WTC11 (cell line): ENCODE results near the gene HIPK2. TPM values are rescaled to one million over a fixed set of nuclear protein-coding genes. Genes with fewer than 3 reads are reported as not detected.

Source experiments
- ATAC-seq: fragments of 200-7000 bp; cut with Tn5 transposase; 2 replicates; pipeline ENCODE4 v1.10.0; 2021; ENCODE audit warnings: mild to moderate bottlenecking, moderate library complexity
- CTCF ChIA-PET: fragments of 300-600 bp; sonication (Branson Sonifier 250); formaldehyde crosslinking; loops from one replicate; lab custom pipeline; 2021; ENCODE audit warnings: antibody characterized with exemption; lab: Charles Lee
- POLR2A ChIA-PET: fragments of 350-600 bp; sonication (Branson Sonifier 250); formaldehyde crosslinking; loops from one replicate; lab custom pipeline; 2021; ENCODE audit warnings: antibody characterized with exemption; lab: Charles Lee
- DNase-seq: peaks from one replicate; pipeline ENCODE4 v3.0.0; 2021; ENCODE audit warnings: low spot score
- H3K27ac Mint-ChIP-seq: 2 replicates; pipeline ENCODE4 v1.8.0; 2021; ENCODE audit warnings: mixed read lengths
- H3K27me3 Mint-ChIP-seq: 2 replicates; pipeline ENCODE4 v1.8.0; 2021; ENCODE audit warnings: low read depth, mild to moderate bottlenecking, moderate library complexity, mixed read lengths
- H3K36me3 Mint-ChIP-seq: 2 replicates; pipeline ENCODE4 v1.8.0; 2021; ENCODE audit warnings: mixed read lengths
- H3K4me1 Mint-ChIP-seq: 2 replicates; pipeline ENCODE4 v1.8.0; 2022; ENCODE audit warnings: mixed read lengths
- H3K4me3 Mint-ChIP-seq: 2 replicates; pipeline ENCODE4 v1.8.0; 2021; ENCODE audit warnings: mild to moderate bottlenecking, moderate library complexity, mixed read lengths
- H3K9me3 Mint-ChIP-seq: 2 replicates; pipeline ENCODE4 v1.8.0; 2021; ENCODE audit warnings: mixed read lengths
- AFF4 ChIP-seq: sonication (generic); formaldehyde crosslinking; IDR thresholded peaks from 2 replicates; pipeline ENCODE4 v1.8.1; 2023; ENCODE audit warnings: mild to moderate bottlenecking, missing genetic modification reagents, borderline replicate concordance
- ARID4B ChIP-seq: sonication (generic); formaldehyde crosslinking; IDR thresholded peaks from 2 replicates; pipeline ENCODE4 v1.8.0; 2023; ENCODE audit warnings: missing genetic modification reagents, mild to moderate bottlenecking, borderline replicate concordance
- ATF3 ChIP-seq: sonication (generic); formaldehyde crosslinking; conservative IDR thresholded peaks from 2 replicates; pipeline ENCODE4 v1.8.1; 2022; ENCODE audit warnings: mild to moderate bottlenecking, missing genetic modification reagents
- CBFB ChIP-seq: sonication (generic); formaldehyde crosslinking; IDR thresholded peaks from 2 replicates; pipeline ENCODE4 v1.8.1; 2022; ENCODE audit warnings: mild to moderate bottlenecking, low read depth, missing genetic modification reagents
- CDX4 ChIP-seq: fragments of 250-450 bp; sonication (Bioruptor Pico); IDR thresholded peaks from 2 replicates; pipeline ENCODE4 v1.9.0; 2021; ENCODE audit warnings: moderate library complexity, mild to moderate bottlenecking, inconsistent platforms, borderline replicate concordance
- CREM ChIP-seq: sonication (generic); formaldehyde crosslinking; IDR thresholded peaks from 2 replicates; pipeline ENCODE4 v1.8.1; 2022; ENCODE audit warnings: mild to moderate bottlenecking, missing genetic modification reagents, moderate library complexity
- GABPB1 ChIP-seq: sonication (generic); formaldehyde crosslinking; IDR thresholded peaks from 2 replicates; pipeline ENCODE4 v1.8.1; 2023; ENCODE audit warnings: mild to moderate bottlenecking, missing genetic modification reagents
- IRF1 ChIP-seq: sonication (generic); formaldehyde crosslinking; IDR thresholded peaks from 2 replicates; pipeline ENCODE4 v1.8.0; 2023; ENCODE audit warnings: missing genetic modification reagents
- JAZF1 ChIP-seq: fragments of 250-450 bp; sonication (Bioruptor Pico); IDR thresholded peaks from 2 replicates; pipeline ENCODE4 v1.9.0; 2021; ENCODE audit warnings: moderate library complexity, mild to moderate bottlenecking, inconsistent platforms
- MYBL2 ChIP-seq: sonication (generic); formaldehyde crosslinking; IDR thresholded peaks from 2 replicates; pipeline ENCODE4 v1.8.1; 2023; ENCODE audit warnings: mild to moderate bottlenecking, moderate library complexity, missing genetic modification reagents
- NFATC4 ChIP-seq: fragments of 250-450 bp; sonication (Bioruptor Pico); IDR thresholded peaks from 2 replicates; pipeline ENCODE4 v1.9.0; 2021; ENCODE audit warnings: mild to moderate bottlenecking
- RELA ChIP-seq: sonication (generic); formaldehyde crosslinking; IDR thresholded peaks from 2 replicates; pipeline ENCODE4 v1.8.1; 2022; ENCODE audit warnings: missing genetic modification reagents, mild to moderate bottlenecking, borderline replicate concordance
- STAT6 ChIP-seq: sonication (generic); formaldehyde crosslinking; conservative IDR thresholded peaks from 2 replicates; pipeline ENCODE4 v1.8.1; 2023; ENCODE audit warnings: mild to moderate bottlenecking, low read depth, missing genetic modification reagents, moderate library complexity
- TP53 ChIP-seq: sonication (generic); formaldehyde crosslinking; IDR thresholded peaks from 2 replicates; pipeline ENCODE4 v1.8.1; 2023; ENCODE audit warnings: mild to moderate bottlenecking, missing genetic modification reagents
- ZNF219 ChIP-seq: sonication (generic); formaldehyde crosslinking; IDR thresholded peaks from 2 replicates; pipeline ENCODE4 v1.8.0; 2023; ENCODE audit warnings: missing genetic modification reagents, mild to moderate bottlenecking, borderline replicate concordance
- total RNA-seq: library from RNA; stranded (reverse); gene quantifications from 3 replicates; pipeline ENCODE4 v1.2.3, GENCODE V29; 2021

HIPK2 gene
- total RNA-seq, 1 experiment from 2014 or later, result 25.3 TPM

GRCh38 chr7:139654276-139655181 is 123.3 kb downstream of the HIPK2 start (continued):
- no peak for TF ChIP-seq STAT6
- TF ChIP-seq GABPB1, result no peak
- no peak for TF ChIP-seq MYBL2
- no peak for TF ChIP-seq CDX4
- no peak for TF ChIP-seq CBFB (CRISPR knock-in tag)

- no peaks in the 10 kb centered on the region for H3K9me3 Mint-ChIP-seq
- peaks cover 34% of the 10 kb centered on the region for H3K4me1 Mint-ChIP-seq
- DNase-seq (no peak), ATAC-seq (no peak)
- H3K4me3 Mint-ChIP-seq, result no peak overlapping the region
- TF ChIP-seq NFATC4 (CRISPR knock-in tag), result no peak
- no peak for TF ChIP-seq ATF3 (CRISPR knock-in tag)
- no peak for TF ChIP-seq IRF1 (CRISPR knock-in tag)
- TF ChIP-seq ZNF219 (CRISPR knock-in tag), result no peak
- TF ChIP-seq JAZF1, result no peak
- TF ChIP-seq ARID4B (CRISPR knock-in tag), result no peak
- TF ChIP-seq AFF4 (CRISPR knock-in tag), result no peak
- no peak for TF ChIP-seq CREM (CRISPR knock-in tag)
- no peak for TF ChIP-seq TP53 (CRISPR knock-in tag)
- TF ChIP-seq RELA (CRISPR knock-in tag), result no peak
- H3K27ac Mint-ChIP-seq, result no peak overlapping the region
- CTCF ChIA-PET, result interaction anchor here (1.0 to 1.1 kb wide), 2 partner anchors 31 to 351 kb away, joined by 3 read pairs; no protein-coding TSS in a partner anchor
- no peaks in the 10 kb centered on the region for H3K36me3 Mint-ChIP-seq
- POLR2A ChIA-PET, result no interaction called here
- H3K27me3 Mint-ChIP-seq, result no peaks in the 10 kb centered on the region
Observed at GRCh38 chr7:139651914-139652313, 125.9 kb downstream of the HIPK2 start.
